Measurements from ENCODE around the gene VWA3A. TPM values are rescaled to one million over a fixed set of nuclear protein-coding genes. Genes with fewer than 3 reads are reported as not detected.
A peak's percentile ranks its signal among the peaks of the same experiment; 100 is the strongest.

Gene VWA3A
- total RNA-seq, 4 donors from 2014 or later: 0.17 to 2.0 TPM; not detected in 2

- DNase-seq (ENCODE audit: low spot score in 2 of 2): peak; percentile 89 to 97
- peak overlapping the region; percentile 45 for H3K4me3 ChIP-seq (ENCODE audit: low read depth, poor library complexity, severe bottlenecking)
- no peak for TF ChIP-seq POLR2A (IDR thresholded peaks at IDR 0.05)
- peak in 1 of 3 donors; percentile 18 for TF ChIP-seq CTCF (IDR thresholded peaks at IDR 0.05)
- intact Hi-C loops (cut with DNase I; ENCODE audit: low total_unique reads): loop anchor here (10.0 kb wide), 1 partner anchor 1285 kb away; the partner anchor contains the start of genes DCUN1D3 and LYRM1
- WGBS, 2 donors: 0% methylated on average over 50 to 68 of the region's 72 CpGs
Measured at GRCh38 chr16:22190081-22190775, 97.9 kb downstream of the VWA3A start.

GRCh38 chr16:22190776-22191531 is 98.6 kb downstream of the VWA3A start:
- no peak overlapping the region for H3K4me3 ChIP-seq (ENCODE audit: low read depth, poor library complexity, severe bottlenecking)
- intact Hi-C loops (cut with DNase I; ENCODE audit: low total_unique reads): loop anchor here (10.0 kb wide), 1 partner anchor 1286 kb away; the partner anchor contains the start of genes DCUN1D3 and LYRM1
- TF ChIP-seq POLR2A (IDR thresholded peaks at IDR 0.05): peak in 1 of 2 donors; percentile 38
- no peak for TF ChIP-seq CTCF (IDR thresholded peaks at IDR 0.05)
- 0 to 1% methylated on average over 42 to 43 of the region's 43 CpGs for WGBS, 2 donors
- DNase-seq (ENCODE audit: low spot score in 2 of 2): peak; percentile 100

GRCh38 chr16:22191532-22192260 is 99.4 kb downstream of the VWA3A start:
- no peak overlapping the region for H3K4me3 ChIP-seq (ENCODE audit: low read depth, poor library complexity, severe bottlenecking)
- DNase-seq (ENCODE audit: low spot score in 2 of 2): no peak
- TF ChIP-seq CTCF (IDR thresholded peaks at IDR 0.05) (no peak), POLR2A (IDR thresholded peaks at IDR 0.05) (no peak)
- 6 to 9% methylated on average over 9 of the region's 9 CpGs for WGBS, 2 donors
- intact Hi-C loops (cut with DNase I; ENCODE audit: low total_unique reads): loop anchor here (10.0 kb wide), 1 partner anchor 1287 kb away; the partner anchor contains the start of genes DCUN1D3 and LYRM1

DNA sequence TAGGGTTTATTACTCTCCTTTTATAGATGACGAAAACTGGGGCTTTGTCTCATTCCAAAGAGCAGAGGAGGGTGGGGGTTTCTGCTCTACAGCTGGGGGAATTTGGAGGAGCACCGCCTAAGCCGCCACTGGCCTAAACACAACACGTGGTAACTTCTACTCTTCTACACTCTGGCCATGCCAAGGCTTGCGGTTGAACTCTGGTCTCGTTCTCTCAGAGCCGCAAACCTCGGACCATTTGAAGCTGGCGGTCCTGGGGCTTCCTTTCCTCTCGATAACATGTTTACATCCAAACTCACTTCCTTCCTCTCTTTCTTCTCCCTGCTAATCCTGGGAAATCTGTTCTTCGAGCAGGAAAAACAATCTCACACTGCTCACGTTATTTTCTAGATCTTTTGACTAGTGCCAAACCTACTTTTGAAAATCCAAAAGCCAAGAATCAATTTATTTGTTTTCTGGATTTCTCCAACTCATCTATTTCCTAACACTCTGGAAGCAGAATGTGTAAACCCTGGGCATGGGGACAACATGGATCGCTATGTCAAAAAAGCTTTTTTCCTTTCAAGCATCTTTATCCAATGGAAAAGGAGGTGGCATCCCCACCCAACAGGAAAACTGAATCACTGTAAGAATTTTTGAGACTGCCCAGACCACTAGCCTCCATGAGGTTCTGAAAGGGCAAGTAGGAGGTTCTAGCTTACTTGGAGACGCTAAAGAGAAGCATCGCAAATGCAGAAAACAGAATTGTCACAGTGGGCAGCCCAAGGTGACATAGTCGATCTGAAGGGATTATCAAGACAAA is 100.1 kb downstream of the VWA3A start:
- intact Hi-C loops (cut with DNase I; ENCODE audit: low total_unique reads): loop anchor here (10.0 kb wide), 1 partner anchor 1288 kb away; the partner anchor contains the start of genes DCUN1D3 and LYRM1
- H3K4me3 ChIP-seq (ENCODE audit: low read depth, poor library complexity, severe bottlenecking): no peak overlapping the region
- 12 to 15% methylated on average over 16 of the region's 16 CpGs for WGBS, 2 donors
- DNase-seq (ENCODE audit: low spot score in 2 of 2): peak; percentile 94 to 97
- no peak for TF ChIP-seq CTCF (IDR thresholded peaks at IDR 0.05)
- TF ChIP-seq POLR2A (IDR thresholded peaks at IDR 0.05): no peak

DNA sequence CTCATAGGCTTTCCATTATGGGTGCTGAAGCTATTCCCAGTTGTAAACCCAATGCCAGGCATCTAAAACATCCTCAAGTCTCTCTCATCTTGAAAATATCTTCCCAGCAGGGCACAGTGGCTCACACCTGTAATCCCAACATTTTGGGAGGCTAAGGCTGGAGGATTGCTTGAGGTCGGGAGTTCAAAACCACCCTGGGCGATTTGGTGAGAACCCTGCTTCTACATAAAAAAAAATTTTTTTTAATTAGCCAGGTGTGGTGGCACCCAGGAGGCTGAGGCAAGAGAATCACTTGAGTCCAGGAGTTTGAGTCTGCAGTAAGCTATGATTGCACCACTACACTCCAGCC is 100.7 kb downstream of the VWA3A start:
- intact Hi-C loops (cut with DNase I; ENCODE audit: low total_unique reads): loop anchor here (10.0 kb wide), 1 partner anchor 1288 kb away; the partner anchor contains the start of genes DCUN1D3 and LYRM1
- no peak overlapping the region for H3K4me3 ChIP-seq (ENCODE audit: low read depth, poor library complexity, severe bottlenecking)
- no peak for DNase-seq (ENCODE audit: low spot score in 2 of 2)
- WGBS, 2 donors: 83 to 96% methylated on average over 2 of the region's 2 CpGs
- TF ChIP-seq POLR2A (IDR thresholded peaks at IDR 0.05) (no peak), CTCF (IDR thresholded peaks at IDR 0.05) (no peak)

Measured in lower leg skin (tissue), 4 donors.